B cell (primary cell): Measurements from ENCODE around the gene STX11. TPM values are rescaled to one million over a fixed set of nuclear protein-coding genes. Genes with fewer than 3 reads are reported as not detected.

ENCODE experiments used
- ATAC-seq: fragments of 200-7000 bp; cut with Tn5 transposase; one replicate; pipeline ENCODE4 v1.10.0; 2021; ENCODE audit warnings: low read depth, mild to moderate bottlenecking, moderate number of reproducible peaks, moderate library complexity
- CTCF ChIA-PET: fragments of 350-600 bp; sonication (Branson Sonifier 250); formaldehyde crosslinking; loops from one replicate; lab custom pipeline; 2021; ENCODE audit warnings: antibody characterized with exemption, inconsistent platforms; lab: Charles Lee
- POLR2A ChIA-PET: fragments of 350-600 bp; sonication (Branson Sonifier 250); formaldehyde crosslinking; loops from one replicate; lab custom pipeline; 2021; ENCODE audit warnings: antibody characterized with exemption; lab: Charles Lee
- DNase-seq: peaks from one replicate; pipeline ENCODE4 v3.0.0; 2013
- H2AFZ ChIP-seq: 2 replicates; pipeline ENCODE4 v1.6.1; 2012; ENCODE audit warnings: mild to moderate bottlenecking, low read depth, low read length; ENCODE audit not compliant: insufficient read depth, poor library complexity, severe bottlenecking
- H3K27ac ChIP-seq, 2 donors: 1 replicate in 1 of 2; 2 replicates in 1 of 2; pipeline ENCODE4 v1.5.1; 2012 to 2013; ENCODE audit warnings: low read length in 2 of 2, mild to moderate bottlenecking in 2 of 2, moderate library complexity in 1 of 2
- H3K27me3 ChIP-seq, 4 experiments: fragments of 200-600 bp in 1 of 4; sonication (generic) in 1 of 4; replicated peaks in 1 of 4; 1 replicate in 2 of 4; 2 replicates in 2 of 4; pipeline versions ENCODE4 v1.6.1 to v1.7.0; 2013 to 2016; ENCODE audit warnings: low read length in 3 of 4, mild to moderate bottlenecking in 2 of 4, mixed read lengths in 1 of 4, moderate library complexity in 1 of 4; ENCODE audit not compliant: insufficient read depth in 4 of 4, control insufficient read depth in 3 of 4; ENCODE audit errors: control extremely low read depth in 1 of 4
- H3K36me3 ChIP-seq, 2 experiments: replicated peaks in 1 of 2; 1 replicate in 1 of 2; 2 replicates in 1 of 2; pipeline versions ENCODE4 v1.6.1 to v1.7.1; 2013; ENCODE audit warnings: low read length in 1 of 2; ENCODE audit not compliant: insufficient read depth in 2 of 2, control insufficient read depth in 1 of 2; ENCODE audit errors: control extremely low read depth in 1 of 2, extremely low read depth in 1 of 2
- H3K4me1 ChIP-seq, 2 donors: fragments of 200-600 bp in 1 of 2; sonication (generic) in 1 of 2; 1 replicate in 1 of 2; 2 replicates in 1 of 2; pipeline versions ENCODE4 v1.5.1 to v1.6.1; 2013 to 2017; ENCODE audit warnings: low read length in 2 of 2; ENCODE audit not compliant: control insufficient read depth in 2 of 2, insufficient read depth in 2 of 2
- H3K4me2 ChIP-seq: replicated peaks from 2 replicates; pipeline ENCODE3; 2012; ENCODE audit warnings: mild to moderate bottlenecking, low read depth, low read length; ENCODE audit not compliant: poor library complexity, severe bottlenecking
- H3K4me3 ChIP-seq, 5 experiments: fragments of 200-600 bp in 1 of 5; sonication (generic) in 1 of 5; 1 replicate in 3 of 5; 2 replicates in 2 of 5; pipeline versions ENCODE4 v1.5.1 to v1.7.0; 2011 to 2016; ENCODE audit warnings: low read length in 4 of 5, mild to moderate bottlenecking in 4 of 5, low read depth in 2 of 5, control low read depth in 1 of 5, moderate library complexity in 1 of 5; ENCODE audit not compliant: insufficient read depth in 1 of 5; ENCODE audit errors: control extremely low read depth in 1 of 5, extremely low read depth in 1 of 5
- H3K79me2 ChIP-seq: fragments of 200-600 bp; sonication (generic); one replicate; pipeline ENCODE4 v1.6.0; 2016; ENCODE audit warnings: low read length; ENCODE audit not compliant: control insufficient read depth, insufficient read depth
- H3K9ac ChIP-seq: fragments of 200-600 bp; sonication (generic); 2 replicates; pipeline ENCODE4 v1.6.1; 2017; ENCODE audit warnings: mild to moderate bottlenecking, low read length, moderate library complexity
- H3K9me3 ChIP-seq, 3 donors: one replicate each; pipeline versions ENCODE4 v1.6.1 to v1.7.1; 2013; ENCODE audit warnings: low read length in 2 of 3; ENCODE audit not compliant: control insufficient read depth in 2 of 3, insufficient read depth in 1 of 3; ENCODE audit errors: control extremely low read depth in 1 of 3
- H4K20me1 ChIP-seq: 2 replicates; pipeline ENCODE4 v1.6.0; 2012; ENCODE audit warnings: mild to moderate bottlenecking, low read length; ENCODE audit not compliant: insufficient read depth, control insufficient read depth, poor library complexity, severe bottlenecking
- H3K27ac Mint-ChIP-seq: one replicate; pipeline ENCODE4 v1.8.0; 2021; ENCODE audit warnings: mixed read lengths
- H3K27me3 Mint-ChIP-seq: one replicate; pipeline ENCODE4 v1.8.0; 2021; ENCODE audit warnings: mixed read lengths
- H3K4me1 Mint-ChIP-seq: one replicate; pipeline ENCODE4 v1.8.0; 2021; ENCODE audit warnings: mixed read lengths
- H3K4me3 Mint-ChIP-seq: one replicate; pipeline ENCODE4 v1.8.0; 2021; ENCODE audit warnings: mixed read lengths
- H3K9me3 Mint-ChIP-seq: one replicate; pipeline ENCODE4 v1.8.0; 2022; ENCODE audit warnings: mixed read lengths; ENCODE audit not compliant: insufficient read depth
- CTCF ChIP-seq: fragments of 200-600 bp; IDR thresholded peaks from one replicate; pipeline ENCODE4 v1.8.0; 2022; ENCODE audit warnings: antibody characterized with exemption, mild to moderate bottlenecking
- EZH2 ChIP-seq: IDR thresholded peaks from 2 replicates; pipeline ENCODE4 v1.6.1; 2012; ENCODE audit warnings: borderline replicate concordance, low read depth, mild to moderate bottlenecking, moderate library complexity, low read length; ENCODE audit not compliant: insufficient read depth, poor library complexity, severe bottlenecking
- WGBS: methylation state at CpG from one replicate; pipeline ENCODE4 v1.1.5; 2013; ENCODE audit warnings: missing lambda C conversion rate; ENCODE audit not compliant: insufficient coverage; 5-methylcytosine and 5-hydroxymethylcytosine counted together
- intact Hi-C: fragments of 100-400 bp; cut with micrococcal nuclease; formaldehyde crosslinking; loops from one replicate; pipeline ENCODE4 v1.10.0; 2022
- polyA plus RNA-seq: library from polyadenylated mRNA; depleted of rRNA; stranded (reverse); fragments of >200 nt; gene quantifications from 2 replicates; pipeline ENCODE4 v1.2.3, GENCODE V29; 2012
- total RNA-seq, 2 donors: library from RNA; stranded (reverse); fragments of 120-200 nt in 1 of 2; gene quantifications; 1 replicate in 1 of 2; 2 replicates in 1 of 2; pipeline versions ENCODE4 v1.2.3 to v1.2.4, GENCODE V29; 2013 to 2022

STX11 gene
- total and polyA plus RNA-seq, 2 donors (not counting 1 experiment from before 2014, with no cell fraction given), result 10.3 to 14.6 TPM

GRCh38 chr6:144158133-144158532 lies 7.8 kb downstream of the STX11 start:
- Histone ChIP-seq H3K9ac (no peak overlapping the region), H4K20me1 (no peaks in the 10 kb centered on the region), H3K4me3 (no peak overlapping the region), H3K4me2 (no peak overlapping the region), H3K27me3 (no peaks in the 10 kb centered on the region), H3K4me1 (peaks cover 11 to 13% of the 10 kb centered on the region in 2 donors), H3K27ac (no peak overlapping the region), H3K9me3 (no peaks in the 10 kb centered on the region), H3K36me3 (peaks cover 0 to 3% of the 10 kb centered on the region in 2 experiments), H2AFZ (no peak overlapping the region), H3K79me2 (no peaks in the 10 kb centered on the region)
- ATAC-seq (no peak), DNase-seq (no peak)
- CTCF ChIA-PET, result no interaction called here
- no peak for TF ChIP-seq CTCF
- TF ChIP-seq EZH2, result no peak
- POLR2A ChIA-PET, result no interaction called here
- H3K4me3 Mint-ChIP-seq, result no peak overlapping the region
- no peaks in the 10 kb centered on the region for H3K9me3 Mint-ChIP-seq
- no peaks in the 10 kb centered on the region for H3K27me3 Mint-ChIP-seq
- peaks cover 43% of the 10 kb centered on the region for H3K4me1 Mint-ChIP-seq
- intact Hi-C loops, result no loop called here
- 100% methylated on average over 2 of the region's 3 CpGs for WGBS
- no peak overlapping the region for H3K27ac Mint-ChIP-seq

- no peak for ATAC-seq
These were observed 8.9 kb downstream of the STX11 start for GRCh38 chr6:144159223-144159622.

More at GRCh38 chr6:144159223-144159622, 8.9 kb downstream of the STX11 start:
- no CpG with 5 or more reads among the region's 5 CpGs for WGBS
- H3K9me3 Mint-ChIP-seq, result no peaks in the 10 kb centered on the region
- no peaks in the 10 kb centered on the region for H3K9me3 ChIP-seq
- TF ChIP-seq EZH2, result no peak
- TF ChIP-seq CTCF, result no peak
- no peaks in the 10 kb centered on the region for H3K79me2 ChIP-seq
- no peaks in the 10 kb centered on the region for H3K27me3 ChIP-seq
- H3K27ac Mint-ChIP-seq, result no peak overlapping the region
- ChIA-PET POLR2A (no interaction called here), CTCF (interaction anchor here (0.6 kb wide), 1 partner anchor 323 kb away, joined by 3 read pairs; no protein-coding TSS in a partner anchor)
- H3K4me1 Mint-ChIP-seq, result peaks cover 37% of the 10 kb centered on the region
- no peaks in the 10 kb centered on the region for H3K27me3 Mint-ChIP-seq
- no peak overlapping the region for H3K4me2 ChIP-seq
- no peak overlapping the region for H3K4me3 ChIP-seq
- H3K36me3 ChIP-seq, result peaks cover 0 to 3% of the 10 kb centered on the region in 2 experiments
- H2AFZ ChIP-seq, result no peak overlapping the region
- H3K4me1 ChIP-seq, result peaks cover 11 to 17% of the 10 kb centered on the region in 2 donors
- H4K20me1 ChIP-seq, result no peaks in the 10 kb centered on the region
- DNase-seq, result no peak
- H3K9ac ChIP-seq, result no peak overlapping the region
- intact Hi-C loops, result no loop called here
- no peak overlapping the region for H3K27ac ChIP-seq
- H3K4me3 Mint-ChIP-seq, result no peak overlapping the region
